Upper lobe of right lung (tissue), 1 donor: ENCODE measurements around the gene SHISA6. TPM values are rescaled to one million over a fixed set of nuclear protein-coding genes. Genes with fewer than 3 reads are reported as not detected.

Experiments
- ATAC-seq: fragments of 200-7000 bp; cut with Tn5 transposase; one replicate; pipeline ENCODE4 v1.9.1; 2020; ENCODE audit warnings: mild to moderate bottlenecking, moderate library complexity
- DNase-seq: peaks from one replicate; pipeline ENCODE4 v3.0.0-alpha.2; 2020
- H3K27ac ChIP-seq: fragments of 200-600 bp; one replicate; pipeline ENCODE4 v1.8.0; 2022
- H3K27me3 ChIP-seq: fragments of 200-600 bp; one replicate; pipeline ENCODE4 v1.8.0; 2022; ENCODE audit warnings: mild to moderate bottlenecking
- H3K36me3 ChIP-seq: fragments of 200-600 bp; one replicate; pipeline ENCODE4 v1.8.0; 2022
- H3K4me1 ChIP-seq: fragments of 200-600 bp; one replicate; pipeline ENCODE4 v1.8.0; 2022
- H3K4me3 ChIP-seq: fragments of 200-600 bp; one replicate; pipeline ENCODE4 v1.8.0; 2022; ENCODE audit warnings: mild to moderate bottlenecking
- H3K9me3 ChIP-seq: fragments of 200-600 bp; one replicate; pipeline ENCODE4 v1.8.0; 2022
- CTCF ChIP-seq: fragments of 200-600 bp; IDR thresholded peaks from one replicate; pipeline ENCODE4 v1.8.0; 2022; ENCODE audit warnings: antibody characterized with exemption
- intact Hi-C: fragments of 100-400 bp; cut with DNase I; formaldehyde crosslinking; loops from one replicate; pipeline ENCODE4 v1.11.0; 2022
- total RNA-seq: library from RNA; stranded (reverse); fragmentation: NEBNext Ultra II Directional; extraction: Animal tissue kit (Norgen Biotek cat#: 25700); gene quantifications from one replicate; pipeline ENCODE4 v1.2.1, GENCODE V29; 2021
- donor health status: DM: no; HTN: yes; CAD: no; lungs with severe emphysema.

Gene SHISA6
- total RNA-seq, 1 donor from 2014 or later, result not detected

GRCh38 chr17:11366272-11366850 lies 125.3 kb downstream of the SHISA6 start:
- Histone ChIP-seq H3K4me1 (no peaks in the 10 kb centered on the region), H3K36me3 (no peaks in the 10 kb centered on the region), H3K27ac (no peak overlapping the region), H3K4me3 (no peak overlapping the region), H3K9me3 (no peaks in the 10 kb centered on the region), H3K27me3 (no peaks in the 10 kb centered on the region)
- ATAC-seq (no peak), DNase-seq (no peak)
- no peak for TF ChIP-seq CTCF
- intact Hi-C loops, result no loop called here

GRCh38 chr17:11369575-11369974 lies 128.6 kb downstream of the SHISA6 start:
- H3K27me3 ChIP-seq, result no peaks in the 10 kb centered on the region
- no peaks in the 10 kb centered on the region for H3K9me3 ChIP-seq
- no peak overlapping the region for H3K4me3 ChIP-seq
- intact Hi-C loops, result no loop called here
- no peaks in the 10 kb centered on the region for H3K36me3 ChIP-seq
- H3K4me1 ChIP-seq, result no peaks in the 10 kb centered on the region
- no peak overlapping the region for H3K27ac ChIP-seq
- TF ChIP-seq CTCF, result no peak
- DNase-seq (no peak), ATAC-seq (no peak)

GRCh38 chr17:11372692-11373091 lies 131.7 kb downstream of the SHISA6 start:
- no peaks in the 10 kb centered on the region for H3K4me1 ChIP-seq
- no peak overlapping the region for H3K4me3 ChIP-seq
- H3K9me3 ChIP-seq, result no peaks in the 10 kb centered on the region
- H3K36me3 ChIP-seq, result no peaks in the 10 kb centered on the region
- no peak for ATAC-seq
- DNase-seq, result no peak
- no peak for TF ChIP-seq CTCF
- H3K27ac ChIP-seq, result no peak overlapping the region
- intact Hi-C loops, result no loop called here
- H3K27me3 ChIP-seq, result no peaks in the 10 kb centered on the region

- no peak for DNase-seq
- no peak for ATAC-seq
- Histone ChIP-seq H3K27ac (no peak overlapping the region), H3K27me3 (no peaks in the 10 kb centered on the region), H3K4me3 (no peak overlapping the region), H3K4me1 (no peaks in the 10 kb centered on the region), H3K36me3 (no peaks in the 10 kb centered on the region), H3K9me3 (no peaks in the 10 kb centered on the region)
- intact Hi-C loops, result no loop called here
- TF ChIP-seq CTCF, result no peak
Observed at GRCh38 chr17:11378506-11378905, 137.5 kb downstream of the SHISA6 start.

- DNase-seq, result no peak
- H3K36me3 ChIP-seq, result no peaks in the 10 kb centered on the region
- no peaks in the 10 kb centered on the region for H3K4me1 ChIP-seq
- TF ChIP-seq CTCF, result no peak
- no peak overlapping the region for H3K4me3 ChIP-seq
- intact Hi-C loops, result no loop called here
- H3K9me3 ChIP-seq, result no peaks in the 10 kb centered on the region
- ATAC-seq, result no peak
- no peak overlapping the region for H3K27ac ChIP-seq
- no peaks in the 10 kb centered on the region for H3K27me3 ChIP-seq
Observed at GRCh38 chr17:11380761-11381160, 139.7 kb downstream of the SHISA6 start.

GRCh38 chr17:11383157-11383556 lies 142.1 kb downstream of the SHISA6 start:
- ATAC-seq, result no peak
- no peaks in the 10 kb centered on the region for H3K36me3 ChIP-seq
- no peak overlapping the region for H3K27ac ChIP-seq
- H3K4me3 ChIP-seq, result no peak overlapping the region
- no peaks in the 10 kb centered on the region for H3K9me3 ChIP-seq
- intact Hi-C loops, result no loop called here
- TF ChIP-seq CTCF, result no peak
- DNase-seq, result no peak
- no peaks in the 10 kb centered on the region for H3K27me3 ChIP-seq
- no peaks in the 10 kb centered on the region for H3K4me1 ChIP-seq
